ENCODE data around the gene LNX2.

Gene LNX2

DNA sequence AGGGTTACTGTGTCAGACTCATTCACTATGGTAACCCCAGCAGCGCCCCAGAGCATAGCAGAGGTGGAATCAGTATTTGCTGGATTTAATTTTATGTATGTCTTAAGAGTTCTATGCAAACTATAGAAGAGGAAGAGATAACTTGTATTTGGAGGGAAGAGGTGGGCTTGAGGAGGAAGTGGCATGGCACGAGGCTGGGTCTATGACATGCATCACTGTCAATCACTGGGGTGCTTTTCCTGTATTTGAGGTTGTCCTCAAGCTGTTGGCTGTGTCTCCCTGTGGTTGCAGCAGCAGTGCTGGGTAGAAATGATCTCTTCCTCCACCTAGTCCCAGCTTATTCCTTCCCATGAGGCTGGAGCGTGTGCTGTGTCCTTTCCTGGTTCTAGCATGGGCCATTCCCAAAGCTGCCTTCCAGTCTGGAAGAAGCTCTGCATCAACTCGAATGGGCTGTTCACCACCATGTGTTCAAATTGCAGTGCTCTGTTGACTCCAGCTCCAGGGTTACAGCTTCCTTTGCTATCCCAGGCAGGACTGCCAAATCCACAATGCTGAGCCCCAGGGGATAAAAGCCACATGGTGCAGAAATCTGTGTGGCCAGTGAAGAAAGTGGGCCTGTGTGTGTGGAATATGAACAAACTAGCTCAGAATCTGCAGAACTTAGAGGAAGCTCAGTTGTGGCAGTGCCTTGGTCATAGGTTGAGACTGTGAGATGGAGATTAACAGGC, 96.8 kb downstream of the LNX2 start:
- H3K9me3 ChIP-seq (ENCODE audit: insufficient read depth, low read length), result no peaks in the 10 kb centered on the region
- H4K20me1 ChIP-seq (ENCODE audit: low read depth, low read length), result no peaks in the 10 kb centered on the region
- no peak for TF ChIP-seq EZH2phosphoT487 (conservative IDR thresholded peaks at IDR 0.05; ENCODE audit: low read length)
- TF ChIP-seq, protein P1, sequence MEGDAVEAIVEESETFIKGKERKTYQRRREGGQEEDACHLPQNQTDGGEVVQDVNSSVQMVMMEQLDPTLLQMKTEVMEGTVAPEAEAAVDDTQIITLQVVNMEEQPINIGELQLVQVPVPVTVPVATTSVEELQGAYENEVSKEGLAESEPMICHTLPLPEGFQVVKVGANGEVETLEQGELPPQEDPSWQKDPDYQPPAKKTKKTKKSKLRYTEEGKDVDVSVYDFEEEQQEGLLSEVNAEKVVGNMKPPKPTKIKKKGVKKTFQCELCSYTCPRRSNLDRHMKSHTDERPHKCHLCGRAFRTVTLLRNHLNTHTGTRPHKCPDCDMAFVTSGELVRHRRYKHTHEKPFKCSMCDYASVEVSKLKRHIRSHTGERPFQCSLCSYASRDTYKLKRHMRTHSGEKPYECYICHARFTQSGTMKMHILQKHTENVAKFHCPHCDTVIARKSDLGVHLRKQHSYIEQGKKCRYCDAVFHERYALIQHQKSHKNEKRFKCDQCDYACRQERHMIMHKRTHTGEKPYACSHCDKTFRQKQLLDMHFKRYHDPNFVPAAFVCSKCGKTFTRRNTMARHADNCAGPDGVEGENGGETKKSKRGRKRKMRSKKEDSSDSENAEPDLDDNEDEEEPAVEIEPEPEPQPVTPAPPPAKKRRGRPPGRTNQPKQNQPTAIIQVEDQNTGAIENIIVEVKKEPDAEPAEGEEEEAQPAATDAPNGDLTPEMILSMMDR (IDR thresholded peaks at IDR 0.05; ENCODE audit: insufficient read depth, low read length, poor library complexity, severe bottlenecking), result no peak
- H3K4me3 ChIP-seq (ENCODE audit: insufficient read depth, low read length, poor library complexity, severe bottlenecking), result no peak overlapping the region
- H3K4me2 ChIP-seq (ENCODE audit: low read depth, low read length, poor library complexity, severe bottlenecking), result no peak overlapping the region
- no peaks in the 10 kb centered on the region for H3K36me3 ChIP-seq (ENCODE audit: low read length)
- no peaks in the 10 kb centered on the region for H3K9me2 ChIP-seq (replicated peaks; ENCODE audit: insufficient read depth, low read length)
- H3K27me3 ChIP-seq (ENCODE audit: low read length), result no peaks in the 10 kb centered on the region
- H2AFZ ChIP-seq (ENCODE audit: low read depth, low read length, severe bottlenecking), result no peak overlapping the region
- no peaks in the 10 kb centered on the region for H3F3A ChIP-seq (ENCODE audit: insufficient read depth)
- H3K79me2 ChIP-seq (ENCODE audit: insufficient read depth, low read length), result no peaks in the 10 kb centered on the region
- H3K27ac ChIP-seq (ENCODE audit: low read depth, low read length), result no peak overlapping the region
- no peak overlapping the region for H3K9ac ChIP-seq (ENCODE audit: low read length)

DNA sequence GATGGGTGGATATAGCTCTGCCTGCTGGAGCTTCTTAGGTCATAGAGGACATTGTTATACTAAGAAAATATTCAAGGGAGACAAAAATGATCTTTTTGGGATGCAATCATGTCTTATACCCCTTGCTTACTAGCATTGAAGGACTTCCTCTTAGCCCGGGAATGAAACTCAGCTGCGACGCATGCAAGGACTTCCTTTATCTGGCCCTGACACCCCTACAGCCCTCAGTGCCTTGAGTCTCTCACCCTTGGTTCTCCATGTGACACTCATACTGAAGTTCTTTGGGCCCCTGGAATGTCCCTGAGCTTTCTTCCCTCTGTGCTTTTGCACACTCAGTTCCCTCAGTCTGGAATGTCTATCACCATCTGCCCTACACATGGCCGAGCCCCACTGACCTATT, 97.5 kb downstream of the LNX2 start:
- Histone ChIP-seq H2AFZ (ENCODE audit: low read depth, low read length, severe bottlenecking) (no peak overlapping the region), H3F3A (ENCODE audit: insufficient read depth) (no peaks in the 10 kb centered on the region), H3K9me2 (replicated peaks; ENCODE audit: insufficient read depth, low read length) (no peaks in the 10 kb centered on the region), H3K4me3 (ENCODE audit: insufficient read depth, low read length, poor library complexity, severe bottlenecking) (no peak overlapping the region), H3K9me3 (ENCODE audit: insufficient read depth, low read length) (no peaks in the 10 kb centered on the region), H3K4me2 (ENCODE audit: low read depth, low read length, poor library complexity, severe bottlenecking) (no peak overlapping the region), H4K20me1 (ENCODE audit: low read depth, low read length) (no peaks in the 10 kb centered on the region), H3K9ac (ENCODE audit: low read length) (no peak overlapping the region), H3K27ac (ENCODE audit: low read depth, low read length) (no peak overlapping the region), H3K79me2 (ENCODE audit: insufficient read depth, low read length) (no peaks in the 10 kb centered on the region), H3K36me3 (ENCODE audit: low read length) (no peaks in the 10 kb centered on the region), H3K27me3 (ENCODE audit: low read length) (no peaks in the 10 kb centered on the region)
- TF ChIP-seq EZH2phosphoT487 (conservative IDR thresholded peaks at IDR 0.05; ENCODE audit: low read length), result no peak
- TF ChIP-seq, protein P1 (IDR thresholded peaks at IDR 0.05; ENCODE audit: insufficient read depth, low read length, poor library complexity, severe bottlenecking), result no peak

DNA sequence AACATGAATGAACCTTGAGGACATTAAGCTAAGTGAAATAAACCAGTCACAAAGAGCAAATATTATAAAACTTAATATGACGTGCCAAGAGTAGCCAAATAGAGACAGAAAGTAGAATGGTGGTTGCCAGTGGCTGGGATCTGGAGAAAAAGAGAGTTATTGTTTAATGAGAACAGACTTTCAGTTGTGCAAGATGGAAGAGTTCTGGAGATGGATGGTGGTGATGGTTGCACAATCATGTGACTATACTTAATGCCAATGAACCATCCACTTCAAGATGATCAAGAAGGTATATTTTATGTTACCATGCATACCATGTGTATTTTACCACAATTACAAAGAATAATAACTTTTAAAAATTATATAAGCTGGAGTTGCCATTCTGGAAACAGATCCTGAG, 104.2 kb downstream of the LNX2 start:
- Histone ChIP-seq H3K9me3 (ENCODE audit: insufficient read depth, low read length) (no peaks in the 10 kb centered on the region), H3K4me3 (ENCODE audit: insufficient read depth, low read length, poor library complexity, severe bottlenecking) (no peak overlapping the region), H2AFZ (ENCODE audit: low read depth, low read length, severe bottlenecking) (no peak overlapping the region), H4K20me1 (ENCODE audit: low read depth, low read length) (no peaks in the 10 kb centered on the region), H3K27me3 (ENCODE audit: low read length) (no peaks in the 10 kb centered on the region), H3K4me2 (ENCODE audit: low read depth, low read length, poor library complexity, severe bottlenecking) (no peak overlapping the region), H3K9me2 (replicated peaks; ENCODE audit: insufficient read depth, low read length) (no peaks in the 10 kb centered on the region), H3K9ac (ENCODE audit: low read length) (no peak overlapping the region), H3K27ac (ENCODE audit: low read depth, low read length) (no peak overlapping the region), H3F3A (ENCODE audit: insufficient read depth) (no peaks in the 10 kb centered on the region), H3K36me3 (ENCODE audit: low read length) (no peaks in the 10 kb centered on the region), H3K79me2 (ENCODE audit: insufficient read depth, low read length) (no peaks in the 10 kb centered on the region)
- TF ChIP-seq, protein P1 (IDR thresholded peaks at IDR 0.05; ENCODE audit: insufficient read depth, low read length, poor library complexity, severe bottlenecking), result no peak
- no peak for TF ChIP-seq EZH2phosphoT487 (conservative IDR thresholded peaks at IDR 0.05; ENCODE audit: low read length)
